HG03378 (cell line): Measurements from ENCODE around the gene GPR183.

Source experiments
- ATAC-seq: cut with Tn5 transposase; IDR thresholded peaks from one replicate; pipeline ENCODE4 v1.9.1; 2021; ENCODE audit warnings: mild to moderate bottlenecking, moderate library complexity; ENCODE audit not compliant: unreplicated experiment

The GPR183 gene

DNA sequence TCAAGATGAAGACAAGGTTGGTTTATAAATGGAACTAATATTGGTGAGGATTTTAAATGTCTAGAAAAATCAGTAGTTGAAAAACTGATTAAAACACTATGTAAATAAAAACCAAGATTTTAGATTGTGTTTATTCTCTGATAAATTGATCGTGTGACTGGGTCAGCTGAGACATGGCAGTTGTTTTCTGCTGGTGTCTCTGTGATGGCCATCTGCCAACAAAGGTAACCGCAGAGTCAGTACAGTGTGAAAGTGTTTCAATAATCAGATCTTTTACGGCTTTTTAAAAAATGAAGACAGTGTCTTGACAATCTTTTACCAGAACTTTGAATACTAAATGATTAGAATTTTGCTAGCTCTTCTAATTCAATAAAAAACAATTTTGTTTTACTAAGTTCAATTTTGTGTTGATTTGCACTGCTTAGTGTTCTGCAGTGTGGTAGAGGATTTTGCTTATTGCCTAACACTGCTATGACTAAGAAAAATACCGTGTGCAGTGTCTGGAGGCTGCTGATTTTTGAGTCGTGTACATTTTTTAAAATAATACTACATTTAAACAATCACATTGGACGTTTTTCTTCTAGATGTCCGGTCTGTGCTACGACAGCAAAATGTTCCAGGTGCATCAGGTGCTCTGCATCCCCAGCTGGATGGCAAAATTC lies 32.7 kb upstream of the GPR183 start:
- no peak for ATAC-seq

DNA sequence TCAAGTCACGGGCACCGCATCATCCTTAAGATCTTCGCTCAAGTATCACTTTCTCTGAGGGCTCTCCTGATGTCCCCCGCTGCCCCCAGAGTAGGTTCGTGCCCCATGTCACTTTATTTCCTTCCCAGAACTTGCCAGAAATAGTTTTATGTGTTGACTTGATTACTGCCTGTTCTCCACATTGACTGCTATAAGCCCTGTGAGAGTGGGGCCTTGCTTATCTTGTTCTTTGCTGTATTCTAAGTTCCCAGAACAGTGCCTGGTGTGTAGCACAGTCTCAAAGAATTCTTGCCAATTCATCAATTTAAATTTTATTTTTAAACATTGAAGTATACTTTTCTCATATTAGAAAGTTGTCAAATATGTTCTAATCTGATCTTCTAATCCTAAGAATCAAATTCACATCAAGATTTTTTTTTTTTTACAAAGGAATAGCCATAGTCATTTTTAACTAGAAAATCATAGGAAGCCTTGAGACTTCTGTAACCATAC lies 32.1 kb upstream of the GPR183 start:
- ATAC-seq = no peak

DNA sequence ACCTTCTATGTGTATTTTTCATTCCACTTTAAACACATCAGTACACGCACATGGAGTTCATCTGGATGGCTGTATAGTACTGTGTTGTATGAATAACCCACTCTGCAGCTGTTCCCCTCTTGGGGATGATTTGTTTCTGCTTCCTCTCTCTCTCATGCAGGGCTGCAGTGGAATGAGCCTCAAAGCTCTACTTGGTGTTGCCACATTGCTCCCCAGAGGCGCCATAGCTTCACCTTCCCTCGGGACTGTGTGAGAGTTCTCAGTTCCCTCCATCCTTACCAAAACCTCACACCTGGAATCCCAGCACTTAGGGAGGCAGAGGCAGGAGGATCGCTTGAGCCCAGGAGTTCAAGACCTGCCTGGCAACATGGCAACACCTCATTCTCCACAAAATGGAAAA lies 28.4 kb upstream of the GPR183 start:
- ATAC-seq = peak; percentile 76

DNA sequence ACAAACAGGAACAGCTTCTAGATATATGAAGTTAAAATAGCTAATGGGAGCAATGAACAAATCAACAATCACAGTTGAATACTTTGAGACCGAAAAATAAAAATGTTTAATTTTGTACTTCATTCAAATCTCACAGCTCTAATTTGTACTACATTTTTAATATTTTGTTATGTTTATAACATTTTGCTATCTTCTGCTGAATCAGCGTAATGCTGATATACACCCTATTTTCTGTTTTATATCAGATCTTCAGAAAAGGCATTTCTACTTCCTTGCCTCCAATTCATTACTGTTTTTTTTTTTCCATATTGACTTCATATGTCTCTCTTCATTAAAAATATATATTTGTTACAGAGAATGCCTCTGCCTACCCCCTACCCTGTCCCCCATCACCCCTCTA lies 27.9 kb upstream of the GPR183 start:
- no peak for ATAC-seq

DNA sequence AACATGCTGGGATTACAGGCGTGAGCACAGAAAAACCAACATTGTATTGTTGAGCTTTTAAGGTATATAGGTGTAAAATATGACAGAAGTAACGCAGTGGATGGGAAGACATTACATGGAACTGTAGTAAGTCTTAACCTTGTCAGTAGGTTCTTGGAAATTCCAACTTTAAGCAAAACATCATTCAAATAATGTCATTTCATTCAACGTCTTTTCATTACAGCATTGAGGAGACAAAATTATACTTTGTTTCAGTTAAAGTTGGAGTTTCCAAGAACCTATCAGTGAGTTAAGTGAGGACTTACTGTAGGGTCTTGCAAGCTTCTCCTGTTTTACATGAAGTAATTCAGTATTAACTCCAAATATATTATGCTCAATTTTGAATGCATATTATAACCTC lies 27.0 kb upstream of the GPR183 start:
- no peak for ATAC-seq

DNA sequence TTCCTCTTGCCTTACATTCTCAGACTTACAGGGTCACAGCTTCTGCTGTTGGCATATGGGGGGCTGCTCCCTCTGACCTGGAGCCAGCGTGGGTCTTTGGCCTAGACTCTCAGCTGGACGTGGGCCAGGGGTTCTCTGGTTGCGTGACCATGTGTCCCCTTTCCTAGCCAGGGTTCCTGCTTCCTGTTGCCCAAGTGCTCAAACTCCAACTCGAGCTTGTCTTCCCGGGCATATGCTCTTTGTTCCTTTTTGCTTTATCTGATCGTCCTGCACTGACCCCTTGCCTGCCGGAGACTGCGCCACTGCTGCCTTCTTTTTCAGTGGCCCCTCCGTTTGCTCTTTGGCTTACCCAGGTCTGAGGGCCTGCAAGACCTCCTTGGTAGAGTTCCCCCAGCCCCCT lies 25.3 kb upstream of the GPR183 start:
- no peak for ATAC-seq

DNA sequence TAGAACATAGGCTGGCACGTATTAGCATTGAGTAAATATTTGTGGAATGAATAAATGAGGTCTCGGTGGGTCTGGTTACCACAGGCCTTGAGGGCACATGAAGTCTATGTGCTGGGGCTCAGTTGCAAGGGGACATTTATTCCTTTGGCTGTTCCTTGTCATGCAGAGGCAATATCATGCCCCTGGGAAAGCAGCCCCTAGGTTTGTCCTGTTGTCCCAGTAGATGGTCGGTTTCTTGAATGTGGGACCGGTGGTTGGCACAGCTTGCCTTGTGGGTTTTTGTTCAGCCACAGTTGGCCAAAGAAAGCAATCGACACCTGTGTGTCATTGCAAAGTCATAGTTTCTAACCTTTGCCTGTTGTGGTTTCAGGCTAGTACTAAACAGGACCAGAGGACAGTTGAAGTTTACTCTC lies 24.7 kb upstream of the GPR183 start:
- peak; percentile 63 for ATAC-seq

DNA sequence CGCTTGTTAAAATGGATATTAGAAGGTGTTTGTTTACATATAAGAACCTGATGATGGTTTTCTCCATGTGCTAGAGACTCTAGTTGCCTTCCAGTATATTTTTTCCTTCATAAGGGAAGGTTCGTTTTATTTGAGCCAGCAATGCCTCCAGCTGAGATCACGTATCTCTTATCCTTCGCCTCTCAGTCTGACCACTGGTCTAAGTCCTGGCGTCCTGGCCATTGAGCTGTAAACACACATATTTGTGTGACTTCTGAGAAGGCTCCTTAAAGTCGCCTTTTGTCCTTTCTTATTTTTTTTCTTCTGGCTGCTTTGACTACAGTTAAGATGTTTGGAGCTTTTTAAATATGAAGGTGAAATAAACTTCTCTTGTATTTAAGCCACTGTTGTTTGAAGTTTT lies 23.7 kb upstream of the GPR183 start:
- ATAC-seq = no peak

DNA sequence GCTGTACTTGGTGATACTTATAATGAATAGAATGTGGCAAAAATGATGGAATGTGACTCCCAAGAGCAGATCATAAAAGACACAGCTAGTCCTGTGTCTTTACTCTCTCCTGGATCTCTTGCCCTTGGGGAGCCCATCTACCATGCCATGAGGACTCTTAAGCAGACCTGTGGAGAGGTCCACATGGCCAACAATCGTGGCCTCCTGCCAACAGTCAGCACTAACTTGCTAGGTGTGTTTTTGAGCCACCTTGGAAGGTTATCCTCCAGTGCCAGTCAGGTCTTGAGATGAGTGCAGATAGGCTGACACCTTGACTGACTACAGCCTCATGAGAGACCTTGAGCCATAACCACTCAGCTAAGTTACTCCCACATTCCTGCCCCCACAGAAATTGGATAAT lies 22.3 kb upstream of the GPR183 start:
- no peak for ATAC-seq

DNA sequence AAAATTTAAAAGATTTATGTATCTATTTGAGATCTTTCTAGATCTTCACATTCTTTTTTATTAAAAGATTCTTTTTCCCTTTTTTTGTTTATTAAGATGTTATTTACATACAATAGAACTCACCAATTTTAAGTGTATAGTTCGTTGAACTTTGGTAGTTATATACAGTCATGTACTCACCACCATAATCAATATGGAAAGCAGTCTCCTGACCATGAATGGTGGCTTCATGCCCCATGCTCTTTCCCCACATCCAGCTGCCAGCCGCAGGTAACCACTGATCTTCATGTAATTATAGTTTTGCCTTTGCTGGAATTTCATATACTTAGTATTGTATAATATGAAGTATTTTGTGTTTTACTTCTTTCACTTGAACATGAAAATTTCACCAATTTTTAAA lies 20.6 kb upstream of the GPR183 start:
- no peak for ATAC-seq

DNA sequence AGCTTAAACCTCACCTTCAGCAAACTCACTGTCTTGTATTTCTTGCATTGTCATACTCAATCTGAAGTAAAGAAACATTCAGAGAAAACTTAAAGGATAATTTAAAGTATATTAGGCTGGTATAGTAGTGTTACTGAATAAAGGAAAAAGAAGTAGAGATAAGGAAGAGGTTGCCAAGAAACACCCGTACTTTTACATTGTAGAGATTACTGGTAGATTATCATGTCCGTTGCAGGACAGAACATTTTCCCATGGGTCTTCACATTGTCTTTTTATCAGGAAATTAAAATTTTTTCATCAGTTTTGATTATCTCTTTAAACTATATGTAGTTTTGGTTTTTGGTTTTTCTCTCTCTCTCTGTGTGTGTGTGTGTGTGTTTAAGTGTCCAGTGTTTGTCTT lies 19.9 kb upstream of the GPR183 start:
- ATAC-seq = no peak

DNA sequence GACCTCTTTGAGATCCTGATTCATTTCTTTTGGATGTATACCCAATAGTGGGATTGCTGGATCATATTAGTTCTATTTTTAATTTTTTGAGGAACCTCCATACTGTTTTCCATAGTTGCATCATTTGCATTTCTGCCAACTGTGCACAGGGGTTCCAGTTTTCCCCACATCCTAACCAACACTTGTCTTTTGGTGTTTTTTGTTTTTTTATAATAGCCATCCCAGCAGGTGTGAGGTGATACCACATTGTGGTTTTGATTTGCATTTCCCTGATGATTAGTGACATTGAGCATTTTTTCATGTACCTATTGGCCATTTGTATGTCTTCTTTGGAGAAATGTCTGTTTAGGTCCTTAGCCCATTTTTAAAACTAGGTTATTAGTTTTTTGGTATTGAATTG lies 18.8 kb upstream of the GPR183 start:
- no peak for ATAC-seq

DNA sequence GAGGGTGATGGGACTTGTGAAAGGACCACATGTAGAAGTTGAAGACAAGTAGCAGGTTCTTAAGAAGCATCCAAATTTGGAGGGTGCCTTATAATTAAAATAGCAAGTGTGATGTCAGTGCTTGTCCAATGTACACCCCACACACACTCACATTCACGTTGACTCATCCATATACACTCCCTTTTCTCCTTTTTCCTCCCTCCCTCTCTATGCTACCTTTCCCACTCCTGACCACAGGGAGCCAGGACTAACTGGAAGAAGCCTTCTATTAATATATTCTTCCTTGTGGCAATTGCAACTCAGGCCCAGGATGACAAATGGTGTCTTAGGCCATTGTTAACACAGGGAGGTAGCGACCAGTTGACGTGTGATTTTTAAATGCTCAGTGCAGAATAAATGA lies 16.3 kb upstream of the GPR183 start:
- no peak for ATAC-seq

DNA sequence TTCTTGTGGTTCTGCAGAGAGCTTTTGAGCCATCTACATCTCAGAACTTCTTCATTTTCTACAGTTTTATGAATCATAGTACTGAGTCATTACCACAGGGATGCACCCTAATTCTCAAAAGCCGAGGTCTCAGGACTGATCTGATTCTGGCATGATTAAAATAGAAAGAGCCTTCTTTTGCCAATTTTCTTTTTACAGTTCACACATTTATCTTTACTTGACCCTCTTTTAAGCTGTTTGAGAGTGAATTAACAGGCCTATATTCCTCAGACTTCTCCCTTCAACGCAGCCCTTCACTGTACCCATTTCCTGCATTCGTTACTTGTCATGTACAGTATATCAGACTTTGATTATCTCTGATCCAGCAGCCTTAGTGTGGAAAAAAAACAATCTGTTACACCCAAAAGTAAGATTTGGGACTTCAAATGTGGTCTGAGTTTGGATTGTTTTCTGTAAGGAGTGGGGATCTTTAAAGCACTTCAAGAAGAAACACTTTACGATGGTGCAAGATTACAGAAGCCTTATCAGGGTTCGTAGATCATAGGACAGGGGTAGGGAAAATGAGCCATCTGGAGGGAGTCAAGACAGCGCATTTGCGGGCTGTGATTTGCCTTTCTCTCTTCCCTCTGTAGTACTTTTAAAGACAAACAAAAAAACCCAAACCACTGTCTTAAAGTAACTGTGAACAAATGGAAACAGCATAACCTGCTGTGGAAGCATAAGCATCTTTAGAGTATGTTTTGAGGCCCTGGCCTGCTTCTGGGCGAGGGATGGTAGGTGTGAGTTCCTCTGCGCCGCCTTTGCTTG lies 15.3 kb upstream of the GPR183 start:
- ATAC-seq = peak; percentile 93

DNA sequence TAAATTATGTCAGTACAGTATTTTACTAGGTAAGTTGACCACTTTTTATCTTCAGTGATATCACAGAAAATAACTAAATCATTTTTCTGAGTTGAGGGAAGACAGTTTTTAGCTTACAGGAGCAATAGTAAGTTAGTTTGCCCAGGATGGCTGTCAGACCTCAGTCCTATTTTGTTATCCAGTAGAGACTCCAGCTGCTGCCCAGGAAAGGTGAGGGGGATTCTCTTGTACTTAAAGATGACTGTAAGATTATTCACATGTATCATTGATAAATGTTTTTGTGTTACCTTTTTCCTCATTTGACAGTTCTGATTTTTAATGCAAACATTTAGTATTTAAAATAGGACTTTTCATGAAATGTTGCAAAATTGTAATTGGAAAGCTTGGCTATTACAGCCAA lies 14.5 kb upstream of the GPR183 start:
- no peak for ATAC-seq

DNA sequence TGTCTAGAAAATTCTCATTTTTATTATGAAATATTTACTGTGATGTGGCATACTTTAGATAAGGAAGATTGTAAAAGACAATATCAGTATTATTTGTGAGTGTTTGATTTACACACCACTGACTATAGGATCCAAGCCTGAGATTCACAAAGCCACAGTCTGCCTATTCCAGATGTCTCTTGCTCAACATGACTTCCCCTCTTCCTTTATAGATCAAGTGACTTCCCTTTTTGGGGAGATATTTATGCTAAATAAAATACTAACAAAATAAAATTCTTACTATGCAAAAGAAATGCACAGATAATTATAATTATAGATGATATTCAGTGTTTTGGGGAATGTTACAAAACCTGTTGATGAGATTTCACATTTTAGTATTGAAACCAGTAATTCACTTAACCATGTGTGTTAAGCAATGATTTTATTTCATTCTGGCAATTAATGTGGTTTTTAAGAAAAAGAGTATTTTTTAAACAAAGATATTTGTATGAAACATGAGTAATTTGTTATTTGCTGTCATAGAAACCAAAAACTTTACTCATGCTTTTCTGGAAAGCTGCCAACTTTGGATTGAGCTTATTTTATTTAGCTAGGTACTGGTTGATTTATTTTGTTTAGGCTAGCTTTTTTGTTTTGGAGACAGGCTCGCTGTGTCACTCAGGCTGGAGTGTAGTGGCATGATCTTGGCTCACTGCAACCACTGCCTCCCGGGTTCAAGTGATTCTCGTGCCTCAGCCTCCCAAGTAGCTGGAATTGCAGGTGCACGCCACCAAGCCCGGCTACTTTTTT lies 13.7 kb upstream of the GPR183 start:
- ATAC-seq = no peak

DNA sequence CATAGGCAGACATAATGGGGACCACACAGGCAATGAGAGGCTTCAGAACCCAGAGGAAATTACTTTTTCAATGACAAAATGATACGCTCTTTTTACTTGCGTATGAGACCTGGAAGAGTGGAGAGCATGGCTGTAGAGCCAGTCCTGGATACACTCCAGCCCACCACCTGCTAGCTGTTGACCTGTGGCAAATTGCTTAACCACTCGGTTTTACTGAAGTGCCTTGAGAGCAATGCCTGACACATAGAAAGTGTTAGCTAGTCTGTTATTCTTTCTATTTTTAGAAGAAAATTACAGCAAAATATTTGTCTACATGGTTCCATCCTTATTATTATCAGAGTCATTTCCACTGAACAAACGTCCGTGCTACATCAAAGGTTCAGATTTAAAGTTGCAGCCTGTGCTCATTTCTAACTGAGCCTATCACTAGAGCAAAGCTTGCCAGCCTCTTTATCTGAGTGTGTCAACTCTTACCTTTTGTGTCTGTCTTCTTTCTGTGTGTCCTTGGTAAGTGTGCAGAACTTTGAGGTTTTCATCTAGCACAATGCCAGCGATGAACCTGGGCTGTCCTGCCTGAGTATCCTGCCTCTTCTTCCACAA lies 9.6 kb upstream of the GPR183 start:
- ATAC-seq = no peak

DNA sequence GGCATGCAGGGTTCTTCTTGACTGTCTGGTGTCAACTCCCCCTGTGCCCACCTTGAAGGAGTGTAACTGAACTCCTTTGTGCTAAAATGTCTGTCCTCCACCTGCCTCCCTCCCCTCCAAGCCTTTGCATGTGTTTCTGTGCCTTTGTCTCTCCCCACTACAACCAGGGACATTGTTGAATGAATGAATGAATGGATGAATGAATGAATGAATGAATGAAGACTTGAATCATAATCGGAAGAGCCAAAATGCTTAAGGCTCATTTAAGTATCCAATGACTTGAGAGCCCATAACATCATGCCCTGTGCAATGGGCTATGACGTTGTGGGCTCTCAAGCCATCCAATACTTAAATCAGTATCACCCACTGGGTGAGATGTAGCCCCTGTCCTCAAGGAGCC lies 9.0 kb upstream of the GPR183 start:
- ATAC-seq = no peak

DNA sequence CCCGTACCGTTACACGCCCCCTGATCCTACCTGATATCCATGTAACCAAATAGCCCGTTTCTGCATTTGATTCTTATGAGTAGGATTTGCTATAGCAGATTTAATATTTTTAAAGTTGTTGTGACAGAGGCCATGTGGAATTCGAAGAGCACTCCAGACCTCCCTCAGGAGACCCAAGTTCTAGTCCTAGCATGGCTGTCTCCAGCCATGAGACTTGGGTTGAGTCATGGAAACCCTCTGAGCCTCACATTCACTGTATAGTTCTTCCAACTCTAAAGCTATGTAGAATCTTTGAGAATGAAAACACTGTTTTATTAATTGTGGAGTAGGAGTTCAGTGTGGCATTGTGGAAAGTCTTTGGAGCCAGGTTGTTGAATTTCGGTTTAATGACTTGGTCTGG lies 8.0 kb upstream of the GPR183 start:
- ATAC-seq = no peak

DNA sequence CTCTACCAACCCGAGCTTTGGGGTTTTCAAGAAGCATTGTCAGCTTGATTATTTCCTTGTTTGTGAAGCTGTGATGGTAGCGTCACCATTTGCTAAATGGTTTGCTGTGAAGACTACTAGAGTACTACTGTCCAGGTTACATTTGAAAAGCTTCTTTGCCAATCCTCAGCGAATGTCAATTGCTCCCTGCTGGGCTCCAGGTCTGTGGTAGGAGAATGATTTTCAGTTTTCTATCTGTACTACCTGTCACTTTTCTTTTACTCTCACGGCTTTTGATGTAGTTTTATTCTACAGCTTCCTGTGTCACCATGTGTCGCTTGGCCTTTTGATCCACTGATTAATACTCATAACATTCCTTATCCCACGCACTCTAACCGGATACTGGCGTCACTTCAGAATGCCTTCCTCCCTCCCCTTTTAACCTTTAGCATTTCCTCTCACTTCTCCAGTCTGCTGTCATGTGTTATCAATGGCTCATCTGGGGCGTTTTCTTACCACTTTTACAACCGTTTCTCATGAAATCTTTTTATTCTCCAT lies 7.5 kb upstream of the GPR183 start:
- ATAC-seq = no peak

DNA sequence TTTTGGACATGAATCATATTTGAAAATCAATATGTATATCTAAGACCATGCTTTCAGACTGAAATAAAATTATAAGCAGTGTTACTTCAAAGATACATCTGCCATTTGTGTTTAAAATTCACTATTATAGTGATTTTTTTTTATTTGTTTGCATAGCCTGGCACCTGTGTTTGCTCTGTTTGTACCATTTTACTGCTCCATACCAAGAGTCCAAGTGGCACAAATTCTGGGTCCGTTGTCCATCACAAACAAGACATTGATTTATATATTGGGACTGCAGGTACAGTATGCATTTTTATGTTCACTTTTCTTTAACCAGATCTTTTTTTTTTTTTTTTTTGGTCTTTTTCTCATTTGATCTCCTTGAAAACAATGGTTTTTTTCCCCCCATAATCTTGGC lies 6.7 kb upstream of the GPR183 start:
- no peak for ATAC-seq
